Neural cell (in vitro differentiated cells): ENCODE results near the gene SMIM21. TPM values are rescaled to one million over a fixed set of nuclear protein-coding genes. Genes with fewer than 3 reads are reported as not detected.

Experiments
- H2AFZ ChIP-seq: fragments of 200-600, 300-800 bp; sonication (generic), shearing (Covaris generic); 2 replicates; pipeline ENCODE4 v1.6.0; 2014; ENCODE audit warnings: low read depth, mild to moderate bottlenecking, antibody characterized with exemption, low read length, moderate library complexity
- H3F3A ChIP-seq: fragments of 200-600 bp; shearing (Covaris generic); 2 replicates; pipeline ENCODE4 v1.6.1; 2016; ENCODE audit warnings: mild to moderate bottlenecking, moderate library complexity, mixed read lengths, antibody characterized with exemption, low read length; ENCODE audit not compliant: insufficient read depth, poor library complexity, severe bottlenecking
- H3K27ac ChIP-seq: fragments of 200-600, 300-800 bp; sonication (generic), shearing (Covaris generic); 2 replicates; pipeline ENCODE4 v1.5.1; 2014; ENCODE audit warnings: mild to moderate bottlenecking, low read length, moderate library complexity
- H3K27me3 ChIP-seq: fragments of 300-800, 200-600 bp; sonication (generic), shearing (Covaris generic); 2 replicates; pipeline ENCODE4 v1.6.0; 2014; ENCODE audit warnings: mild to moderate bottlenecking, low read depth, low read length, moderate library complexity; ENCODE audit not compliant: insufficient read depth
- H3K36me3 ChIP-seq: fragments of 300-800, 200-600 bp; sonication (generic), shearing (Covaris generic); 2 replicates; pipeline ENCODE4 v1.5.1; 2014; ENCODE audit warnings: mild to moderate bottlenecking, antibody characterized with exemption, low read length, moderate library complexity; ENCODE audit not compliant: insufficient read depth
- H3K4me2 ChIP-seq: fragments of 300-800, 200-600 bp; sonication (generic), shearing (Covaris generic); 2 replicates; pipeline ENCODE4 v1.6.0; 2014; ENCODE audit warnings: mild to moderate bottlenecking, low read length
- H3K4me3 ChIP-seq: fragments of 300-800, 200-600 bp; sonication (generic), shearing (Covaris generic); 2 replicates; pipeline ENCODE4 v1.5.1; 2014; ENCODE audit warnings: mild to moderate bottlenecking, low read length, moderate library complexity
- H3K79me2 ChIP-seq: fragments of 200-600 bp; shearing (Covaris generic); replicated peaks from 2 replicates; pipeline ENCODE4 v1.6.0; 2014; ENCODE audit warnings: mild to moderate bottlenecking, low read length, moderate library complexity; ENCODE audit not compliant: insufficient read depth
- H3K9ac ChIP-seq: fragments of 300-800, 200-600 bp; sonication (generic), shearing (Covaris generic); 2 replicates; pipeline ENCODE4 v1.6.1; 2016; ENCODE audit warnings: mild to moderate bottlenecking, low read length, mixed read lengths
- H3K9me2 ChIP-seq: fragments of 200-600 bp; shearing (Covaris generic); 2 replicates; pipeline ENCODE4 v1.6.1; 2016; ENCODE audit warnings: mild to moderate bottlenecking, low read length, mixed read lengths; ENCODE audit not compliant: insufficient read depth
- H3K9me3 ChIP-seq: fragments of 200-600, 300-800 bp; sonication (generic), shearing (Covaris generic); 2 replicates; pipeline ENCODE4 v1.6.1; 2016; ENCODE audit warnings: mild to moderate bottlenecking, mixed run types, low read length, moderate library complexity, mixed read lengths
- H4K20me1 ChIP-seq: fragments of 200-600 bp; shearing (Covaris generic); 2 replicates; pipeline ENCODE4 v1.6.1; 2016; ENCODE audit warnings: mild to moderate bottlenecking, mixed run types; ENCODE audit not compliant: insufficient read depth
- CTCF ChIP-seq: fragments of 450-650 bp; IDR thresholded peaks from 2 replicates; pipeline ENCODE4 v1.5.1; 2014; ENCODE audit warnings: antibody characterized with exemption, mild to moderate bottlenecking, moderate library complexity; ENCODE audit not compliant: poor library complexity, severe bottlenecking
- EP300 ChIP-seq: fragments of 450-650 bp; conservative IDR thresholded peaks from 2 replicates; pipeline ENCODE4 v1.6.1; 2014; ENCODE audit warnings: antibody characterized with exemption, mild to moderate bottlenecking, moderate library complexity; ENCODE audit not compliant: poor library complexity, severe bottlenecking
- EZH2 ChIP-seq: fragments of 200-600, 300-800 bp; shearing (Covaris generic), sonication (generic); IDR thresholded peaks from 2 replicates; pipeline ENCODE4 v1.6.1; 2014; ENCODE audit warnings: antibody characterized with exemption, low read length, borderline replicate concordance, mild to moderate bottlenecking; ENCODE audit not compliant: insufficient read depth, poor library complexity, severe bottlenecking
- MXI1 ChIP-seq: fragments of 450-650 bp; conservative IDR thresholded peaks from 2 replicates; pipeline ENCODE4 v1.6.1; 2014; ENCODE audit warnings: antibody characterized with exemption, mild to moderate bottlenecking; ENCODE audit not compliant: poor library complexity, severe bottlenecking
- POLR2AphosphoS5 ChIP-seq: IDR thresholded peaks from 2 replicates; pipeline ENCODE4 v1.6.1; 2012
- RAD21 ChIP-seq: fragments of 450-650 bp; conservative IDR thresholded peaks from 2 replicates; pipeline ENCODE4 v1.6.1; 2014; ENCODE audit warnings: antibody characterized with exemption, mild to moderate bottlenecking, moderate library complexity
- REST ChIP-seq: IDR thresholded peaks from 2 replicates; pipeline ENCODE4 v1.6.1; 2012; ENCODE audit warnings: borderline replicate concordance
- SMC3 ChIP-seq: fragments of 450-650 bp; conservative IDR thresholded peaks from 2 replicates; pipeline ENCODE4 v1.6.1; 2014; ENCODE audit warnings: antibody characterized with exemption, mild to moderate bottlenecking, moderate library complexity; ENCODE audit not compliant: poor library complexity
- TAF1 ChIP-seq: IDR thresholded peaks from 2 replicates; pipeline ENCODE4 v1.6.1; 2012; ENCODE audit warnings: low read depth
- polyA plus RNA-seq: library from polyadenylated mRNA; depleted of rRNA; stranded (reverse); fragments of >200 nt; gene quantifications from 2 replicates; pipeline ENCODE4 v1.2.3, GENCODE V29; 2014

Gene SMIM21
- polyA plus RNA-seq, 1 donor from 2014 or later, result not detected

GRCh38 chr18:75365837-75366236, 61.7 kb downstream of the SMIM21 start:
- no peak overlapping the region for H3K4me3 ChIP-seq
- H3K9me3 ChIP-seq, result no peaks in the 10 kb centered on the region
- no peak overlapping the region for H3K9ac ChIP-seq
- no peaks in the 10 kb centered on the region for H3K36me3 ChIP-seq
- TF ChIP-seq CTCF, result no peak
- no peak for TF ChIP-seq SMC3
- TF ChIP-seq POLR2AphosphoS5, result no peak
- TF ChIP-seq EP300, result no peak
- TF ChIP-seq REST, result no peak
- TF ChIP-seq TAF1, result no peak
- no peak for TF ChIP-seq MXI1
- TF ChIP-seq RAD21, result no peak
- no peaks in the 10 kb centered on the region for H3K9me2 ChIP-seq
- no peak overlapping the region for H2AFZ ChIP-seq
- H3K27ac ChIP-seq, result no peak overlapping the region
- H3K27me3 ChIP-seq, result no peaks in the 10 kb centered on the region
- H4K20me1 ChIP-seq, result no peaks in the 10 kb centered on the region
- no peak overlapping the region for H3K4me2 ChIP-seq
- no peaks in the 10 kb centered on the region for H3F3A ChIP-seq
- H3K79me2 ChIP-seq, result no peaks in the 10 kb centered on the region

- H3K9me2 ChIP-seq, result no peaks in the 10 kb centered on the region
- H3K9ac ChIP-seq, result no peak overlapping the region
- H3K36me3 ChIP-seq, result no peaks in the 10 kb centered on the region
- no peaks in the 10 kb centered on the region for H3K79me2 ChIP-seq
- H3F3A ChIP-seq, result no peaks in the 10 kb centered on the region
- H3K27me3 ChIP-seq, result no peaks in the 10 kb centered on the region
- TF ChIP-seq EP300, result no peak
- TF ChIP-seq POLR2AphosphoS5, result no peak
- no peak for TF ChIP-seq TAF1
- TF ChIP-seq SMC3, result no peak
- no peak for TF ChIP-seq EZH2
- no peak for TF ChIP-seq RAD21
- TF ChIP-seq CTCF, result no peak
- TF ChIP-seq REST, result no peak
- TF ChIP-seq MXI1, result no peak
- no peak overlapping the region for H3K27ac ChIP-seq
- H3K9me3 ChIP-seq, result no peaks in the 10 kb centered on the region
- H2AFZ ChIP-seq, result no peak overlapping the region
- no peaks in the 10 kb centered on the region for H4K20me1 ChIP-seq
- H3K4me3 ChIP-seq, result no peak overlapping the region
- H3K4me2 ChIP-seq, result no peak overlapping the region
Observed at GRCh38 chr18:75365254-75365629, 62.3 kb downstream of the SMIM21 start.
